ENCODE measurements around the gene ADGRV1.

The ADGRV1 gene

DNA sequence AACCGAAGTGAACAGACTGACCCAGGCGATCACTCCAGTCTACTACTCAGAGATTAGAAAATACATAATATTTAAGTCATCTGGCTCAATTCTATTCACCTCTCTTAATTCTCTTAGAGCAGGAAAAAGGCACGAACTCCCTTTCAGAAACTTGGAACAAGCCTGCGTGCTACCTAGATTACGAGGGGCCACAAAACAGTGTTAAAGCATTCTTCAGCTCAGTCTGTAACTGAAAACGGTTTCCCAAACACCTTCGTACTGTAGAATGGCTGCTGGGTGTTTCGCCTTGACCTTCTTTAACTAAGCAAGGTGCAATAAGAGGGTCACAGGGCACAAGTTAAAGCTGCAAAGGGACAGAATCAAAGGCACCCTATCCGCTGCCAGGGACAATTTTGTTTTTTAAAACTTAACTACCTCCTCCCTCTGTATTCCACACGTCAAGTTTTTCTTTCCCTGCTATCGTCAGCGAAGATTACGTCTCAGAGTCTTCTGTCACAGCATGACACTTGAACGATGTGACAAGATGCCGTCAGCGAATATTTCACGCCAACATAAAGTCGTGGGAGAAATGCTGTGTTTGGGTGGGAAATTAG lies 29.9 kb upstream of the ADGRV1 start:
- ATAC-seq (ENCODE audit: low read depth), result no peak
- peaks cover 36% of the 10 kb centered on the region for H3K36me3 ChIP-seq (ENCODE audit: low read depth)
- H3K27me3 ChIP-seq (ENCODE audit: insufficient read depth, poor library complexity, severe bottlenecking), result no peaks in the 10 kb centered on the region
- H3K9me3 ChIP-seq (ENCODE audit: severe bottlenecking), result no peaks in the 10 kb centered on the region
- H3K4me3 ChIP-seq (ENCODE audit: severe bottlenecking), result peak overlapping the region; percentile 72
- TF ChIP-seq, protein P1, sequence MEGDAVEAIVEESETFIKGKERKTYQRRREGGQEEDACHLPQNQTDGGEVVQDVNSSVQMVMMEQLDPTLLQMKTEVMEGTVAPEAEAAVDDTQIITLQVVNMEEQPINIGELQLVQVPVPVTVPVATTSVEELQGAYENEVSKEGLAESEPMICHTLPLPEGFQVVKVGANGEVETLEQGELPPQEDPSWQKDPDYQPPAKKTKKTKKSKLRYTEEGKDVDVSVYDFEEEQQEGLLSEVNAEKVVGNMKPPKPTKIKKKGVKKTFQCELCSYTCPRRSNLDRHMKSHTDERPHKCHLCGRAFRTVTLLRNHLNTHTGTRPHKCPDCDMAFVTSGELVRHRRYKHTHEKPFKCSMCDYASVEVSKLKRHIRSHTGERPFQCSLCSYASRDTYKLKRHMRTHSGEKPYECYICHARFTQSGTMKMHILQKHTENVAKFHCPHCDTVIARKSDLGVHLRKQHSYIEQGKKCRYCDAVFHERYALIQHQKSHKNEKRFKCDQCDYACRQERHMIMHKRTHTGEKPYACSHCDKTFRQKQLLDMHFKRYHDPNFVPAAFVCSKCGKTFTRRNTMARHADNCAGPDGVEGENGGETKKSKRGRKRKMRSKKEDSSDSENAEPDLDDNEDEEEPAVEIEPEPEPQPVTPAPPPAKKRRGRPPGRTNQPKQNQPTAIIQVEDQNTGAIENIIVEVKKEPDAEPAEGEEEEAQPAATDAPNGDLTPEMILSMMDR (IDR thresholded peaks at IDR 0.05; ENCODE audit: poor library complexity, severe bottlenecking), result no peak
- peak overlapping the region; percentile 57 for H3K27ac ChIP-seq (ENCODE audit: poor library complexity, severe bottlenecking)
- no peak for DNase-seq (ENCODE audit: low spot score)
- H3K4me1 ChIP-seq (ENCODE audit: insufficient read depth, poor library complexity, severe bottlenecking), result peaks cover 12% of the 10 kb centered on the region

DNA sequence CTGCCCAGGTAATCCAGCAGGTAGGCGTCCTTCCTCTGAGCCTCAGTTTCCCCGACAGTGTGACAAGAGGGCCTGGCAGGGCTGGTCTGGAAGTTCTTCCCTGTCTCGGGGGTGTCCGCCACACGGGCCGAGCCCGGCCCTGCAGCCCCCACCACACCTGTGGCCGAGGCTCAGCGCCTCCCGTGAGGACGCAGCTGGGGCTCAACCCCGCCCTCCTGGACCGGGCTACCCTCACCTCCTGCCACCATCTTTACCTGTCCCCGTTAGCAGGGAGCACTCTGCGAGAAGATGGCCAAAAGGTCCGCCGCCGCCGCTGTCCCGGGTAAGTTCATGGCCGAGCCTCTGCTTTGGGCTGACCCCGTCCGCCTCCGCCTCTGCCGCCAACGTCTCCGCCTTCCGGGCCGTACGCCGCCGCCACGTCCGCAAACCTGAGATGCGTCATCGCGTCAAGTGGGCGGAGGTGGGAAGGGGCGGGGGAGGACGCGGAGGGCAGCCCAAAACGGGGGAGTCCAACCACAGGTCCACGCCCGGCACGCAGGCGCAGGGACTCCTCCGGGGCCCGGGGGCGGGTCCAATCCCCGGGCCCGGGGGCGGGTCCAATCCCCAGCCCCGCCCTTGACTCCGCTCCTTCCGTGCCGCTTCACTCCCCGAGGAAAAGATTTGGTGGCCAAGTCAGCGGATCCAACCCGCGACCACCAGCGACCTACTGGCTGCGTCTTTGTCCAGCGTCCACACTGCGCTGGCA lies 29.2 kb upstream of the ADGRV1 start, which contains the start of gene LYSMD3:
TSS of gene LYSMD3 (minus strand) at position 391 of the 745 bp plus-strand sequence. CDS start 4,295 bp downstream, outside the sequence.
- TF ChIP-seq, protein P1 (IDR thresholded peaks at IDR 0.05; ENCODE audit: poor library complexity, severe bottlenecking), result no peak
- ATAC-seq (ENCODE audit: low read depth) (peak; percentile 87), DNase-seq (ENCODE audit: low spot score) (peak; percentile 99)
- H3K4me3 ChIP-seq (ENCODE audit: severe bottlenecking), result peak within 1 kb of the TSS; percentile 72
- H3K4me1 ChIP-seq (ENCODE audit: insufficient read depth, poor library complexity, severe bottlenecking), result peaks cover 12% of the 10 kb centered on the region
- peak within 1 kb of the TSS; percentile 57 for H3K27ac ChIP-seq (ENCODE audit: poor library complexity, severe bottlenecking)
- H3K9me3 ChIP-seq (ENCODE audit: severe bottlenecking), result no peaks in the 10 kb centered on the region
- H3K27me3 ChIP-seq (ENCODE audit: insufficient read depth, poor library complexity, severe bottlenecking), result no peaks in the 10 kb centered on the region
- H3K36me3 ChIP-seq (ENCODE audit: low read depth), result peaks cover 29% of the 10 kb centered on the region

DNA sequence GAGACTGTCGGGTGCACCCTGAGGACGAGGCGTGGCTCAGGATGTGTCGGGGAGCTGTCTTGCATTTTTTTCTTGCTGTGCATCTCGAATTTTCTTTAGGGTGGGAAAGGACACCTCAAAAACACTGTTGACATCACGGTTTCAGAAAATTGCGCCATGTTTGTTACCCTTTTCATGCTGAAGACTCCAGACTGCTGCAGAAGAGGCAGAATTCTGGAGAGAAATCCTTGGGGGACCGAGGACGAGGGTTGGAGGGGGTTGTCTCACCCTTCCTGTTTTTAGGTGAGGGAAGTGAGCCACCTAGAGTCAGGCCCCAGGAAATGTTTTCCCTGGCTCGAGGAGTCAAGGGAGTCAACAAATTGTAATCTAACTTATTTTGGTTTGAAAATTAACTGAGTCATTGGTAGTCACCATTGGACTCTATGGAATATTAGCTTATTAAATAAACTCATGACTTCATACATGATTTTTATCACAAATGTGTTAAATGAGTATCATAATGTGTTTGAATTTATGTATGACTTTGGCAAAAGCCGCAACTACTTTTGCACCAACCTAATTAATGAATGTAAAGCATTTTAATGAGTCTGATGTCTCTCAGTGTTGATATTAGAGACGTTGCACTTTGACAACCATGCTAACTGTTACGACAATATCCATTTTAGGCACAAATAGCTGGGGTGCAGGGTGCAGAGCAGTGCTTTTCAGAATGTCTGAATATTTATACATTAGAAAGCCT lies 28.5 kb upstream of the ADGRV1 start:
- peak; percentile 61 for ATAC-seq (ENCODE audit: low read depth)
- Histone ChIP-seq H3K9me3 (ENCODE audit: severe bottlenecking) (no peaks in the 10 kb centered on the region), H3K36me3 (ENCODE audit: low read depth) (peaks cover 22% of the 10 kb centered on the region), H3K4me3 (ENCODE audit: severe bottlenecking) (peak overlapping the region; percentile 72), H3K27me3 (ENCODE audit: insufficient read depth, poor library complexity, severe bottlenecking) (no peaks in the 10 kb centered on the region), H3K4me1 (ENCODE audit: insufficient read depth, poor library complexity, severe bottlenecking) (peaks cover 12% of the 10 kb centered on the region), H3K27ac (ENCODE audit: poor library complexity, severe bottlenecking) (peak overlapping the region; percentile 57)
- DNase-seq (ENCODE audit: low spot score), result peak; percentile 66
- TF ChIP-seq, protein P1 (IDR thresholded peaks at IDR 0.05; ENCODE audit: poor library complexity, severe bottlenecking), result peak; percentile 98

DNA sequence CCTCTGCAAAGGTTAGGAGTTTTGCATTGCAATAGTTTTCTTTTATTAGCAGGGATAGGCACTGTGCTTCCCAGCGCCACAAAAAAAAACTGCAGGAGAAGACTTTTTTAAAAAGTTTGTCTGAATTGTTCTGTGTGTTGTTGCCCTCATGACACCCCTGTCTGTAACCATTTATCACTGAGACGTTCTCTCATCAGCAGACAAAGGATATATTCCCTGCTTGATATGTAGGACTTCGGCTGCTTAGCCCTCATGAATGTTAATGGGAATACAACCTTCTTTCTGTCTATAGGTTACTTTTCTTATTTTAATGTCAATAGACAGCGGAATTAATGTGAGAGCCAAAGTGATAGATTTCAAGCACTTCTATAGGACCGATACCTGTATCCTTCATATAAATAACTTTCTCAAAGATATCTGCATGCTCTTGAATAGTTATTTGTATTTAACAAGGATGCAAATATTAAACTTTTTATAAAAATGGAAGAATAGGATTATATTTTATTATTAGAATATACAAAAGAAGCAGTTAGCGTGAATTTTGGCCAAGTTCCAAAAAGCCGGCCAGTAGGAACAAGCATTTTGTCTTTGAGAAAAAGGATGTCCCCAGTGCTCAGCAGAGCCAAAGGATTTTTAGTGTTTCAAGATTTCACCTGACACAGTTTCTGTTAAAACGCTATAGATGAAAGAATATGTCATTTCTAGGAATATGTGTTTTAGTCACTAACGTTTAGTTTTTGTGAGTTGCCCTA lies 27.7 kb upstream of the ADGRV1 start:
- peaks cover 12% of the 10 kb centered on the region for H3K4me1 ChIP-seq (ENCODE audit: insufficient read depth, poor library complexity, severe bottlenecking)
- H3K9me3 ChIP-seq (ENCODE audit: severe bottlenecking), result no peaks in the 10 kb centered on the region
- H3K4me3 ChIP-seq (ENCODE audit: severe bottlenecking), result no peak overlapping the region
- no peak overlapping the region for H3K27ac ChIP-seq (ENCODE audit: poor library complexity, severe bottlenecking)
- H3K27me3 ChIP-seq (ENCODE audit: insufficient read depth, poor library complexity, severe bottlenecking), result no peaks in the 10 kb centered on the region
- H3K36me3 ChIP-seq (ENCODE audit: low read depth), result peaks cover 14% of the 10 kb centered on the region
- no peak for ATAC-seq (ENCODE audit: low read depth)
- TF ChIP-seq, protein P1 (IDR thresholded peaks at IDR 0.05; ENCODE audit: poor library complexity, severe bottlenecking), result no peak
- DNase-seq (ENCODE audit: low spot score), result no peak
